Neuronal stem cell (in vitro differentiated cells): Measurements from ENCODE around the gene ANKMY1.

Source experiments
- DNase-seq: peaks from one replicate; pipeline ENCODE4 v3.0.0-alpha.2; 2013; ENCODE audit warnings: low spot score
- H2AFZ ChIP-seq: one replicate; pipeline ENCODE4 v1.6.1; 2013; ENCODE audit warnings: mild to moderate bottlenecking, low read length, inconsistent platforms
- H2AK5ac ChIP-seq: 2 replicates; pipeline ENCODE4 v1.6.1; 2013; ENCODE audit warnings: low read depth, mild to moderate bottlenecking, inconsistent platforms, low read length, moderate library complexity, mixed read lengths
- H2BK120ac ChIP-seq: 2 replicates; pipeline ENCODE4 v1.6.1; 2013; ENCODE audit warnings: low read depth, mild to moderate bottlenecking, inconsistent platforms, low read length, moderate library complexity, mixed read lengths
- H2BK12ac ChIP-seq: one replicate; pipeline ENCODE4 v1.6.1; 2013; ENCODE audit warnings: low read length, inconsistent platforms
- H2BK15ac ChIP-seq: 2 replicates; pipeline ENCODE4 v1.6.1; 2013; ENCODE audit warnings: mild to moderate bottlenecking, low read length, inconsistent platforms, mixed read lengths
- H2BK5ac ChIP-seq: one replicate; pipeline ENCODE4 v1.6.1; 2013; ENCODE audit warnings: inconsistent platforms, mild to moderate bottlenecking, low read length, moderate library complexity
- H3K14ac ChIP-seq: one replicate; pipeline ENCODE4 v1.6.1; 2013; ENCODE audit warnings: low read length, inconsistent platforms
- H3K18ac ChIP-seq: 2 replicates; pipeline ENCODE4 v1.6.1; 2013; ENCODE audit warnings: low read length, inconsistent platforms
- H3K23ac ChIP-seq: 2 replicates; pipeline ENCODE4 v1.6.1; 2013; ENCODE audit warnings: low read depth, mild to moderate bottlenecking, mixed read lengths, low read length, inconsistent platforms; ENCODE audit not compliant: poor library complexity
- H3K27ac ChIP-seq: replicated peaks from 3 replicates; pipeline ENCODE4 v1.5.1; 2013; ENCODE audit warnings: low read length, inconsistent platforms
- H3K27me3 ChIP-seq, 3 experiments: 2 replicates each; pipeline ENCODE4 v1.6.1; 2013; ENCODE audit warnings: low read length in 3 of 3, mild to moderate bottlenecking in 2 of 3, inconsistent platforms in 1 of 3, low read depth in 1 of 3, mixed read lengths in 1 of 3, moderate library complexity in 1 of 3; ENCODE audit not compliant: control insufficient read depth in 3 of 3, insufficient read depth in 3 of 3
- H3K36me3 ChIP-seq, 2 donors: replicated peaks in 1 of 2; 2 replicates each; pipeline ENCODE4 v1.6.1; 2013; ENCODE audit warnings: low read length in 2 of 2; ENCODE audit not compliant: control insufficient read depth in 2 of 2, insufficient read depth in 2 of 2
- H3K4ac ChIP-seq: 2 replicates; pipeline ENCODE4 v1.6.1; 2013; ENCODE audit warnings: inconsistent platforms, mild to moderate bottlenecking, low read length, moderate library complexity
- H3K4me1 ChIP-seq, 2 donors: 1 replicate in 1 of 2; 2 replicates in 1 of 2; pipeline ENCODE4 v1.6.1; 2013; ENCODE audit warnings: low read length in 2 of 2, low read depth in 1 of 2; ENCODE audit not compliant: control insufficient read depth in 2 of 2, insufficient read depth in 1 of 2
- H3K4me2 ChIP-seq: one replicate; pipeline ENCODE4 v1.6.1; 2013; ENCODE audit warnings: mild to moderate bottlenecking, low read length, inconsistent platforms; ENCODE audit not compliant: insufficient read depth, poor library complexity, severe bottlenecking
- H3K4me3 ChIP-seq, 2 donors: 2 replicates each; pipeline ENCODE4 v1.5.1; 2013; ENCODE audit warnings: low read length in 2 of 2, mild to moderate bottlenecking in 2 of 2, inconsistent platforms in 1 of 2, moderate library complexity in 1 of 2
- H3K79me1 ChIP-seq: one replicate; pipeline ENCODE4 v1.6.1; 2013; ENCODE audit warnings: low read depth, mild to moderate bottlenecking, inconsistent platforms, low read length, moderate library complexity
- H3K9ac ChIP-seq: one replicate; pipeline ENCODE4 v1.6.1; 2013; ENCODE audit warnings: mild to moderate bottlenecking, low read depth, low read length, inconsistent platforms; ENCODE audit not compliant: poor library complexity
- H3K9me3 ChIP-seq, 2 donors: replicated peaks in 1 of 2; 2 replicates each; pipeline versions ENCODE3 to v1.6.1; 2013; ENCODE audit warnings: low read length in 2 of 2, mild to moderate bottlenecking in 2 of 2, inconsistent platforms in 1 of 2, low read depth in 1 of 2, mixed read lengths in 1 of 2, moderate library complexity in 1 of 2; ENCODE audit not compliant: control insufficient read depth in 2 of 2, insufficient read depth in 1 of 2
- H4K8ac ChIP-seq: one replicate; pipeline ENCODE4 v1.6.1; 2013; ENCODE audit warnings: low read depth, mild to moderate bottlenecking, inconsistent platforms, low read length, moderate library complexity
- H4K91ac ChIP-seq: one replicate; pipeline ENCODE4 v1.6.1; 2013; ENCODE audit warnings: low read length, low read depth, mild to moderate bottlenecking, inconsistent platforms; ENCODE audit not compliant: poor library complexity
- WGBS, 2 donors: extraction: QIAGEN DNeasy Blood & Tissue Kit; methylation state at CpG; one replicate each; pipeline ENCODE4 v1.1.7; 2013; ENCODE audit warnings: missing lambda C conversion rate in 2 of 2, mixed read lengths in 1 of 2; ENCODE audit not compliant: insufficient read length in 2 of 2, insufficient replicate concordance in 1 of 2; ENCODE audit errors: extremely low coverage in 2 of 2; 5-methylcytosine and 5-hydroxymethylcytosine counted together

Gene ANKMY1

DNA sequence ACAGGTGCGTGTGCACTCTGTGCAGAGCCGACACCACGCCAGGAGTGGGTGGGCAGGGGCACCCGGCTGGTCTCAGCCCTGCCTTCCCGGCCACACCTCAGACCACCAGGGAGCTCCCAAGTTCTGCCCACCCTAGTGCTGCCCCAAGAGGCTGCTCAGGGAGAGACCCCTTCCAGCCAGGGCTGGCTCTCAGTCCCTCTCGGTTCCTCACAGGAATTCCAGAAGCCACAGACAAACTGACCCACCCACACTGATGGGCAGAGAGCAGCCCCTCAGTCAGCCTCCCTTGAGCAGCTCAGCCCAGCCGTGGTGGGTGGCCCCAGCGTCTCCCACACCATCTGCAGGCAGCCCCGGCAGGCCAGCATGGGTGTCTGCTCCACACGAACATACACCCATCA, 88.5 kb downstream of the ANKMY1 start:
- Histone ChIP-seq H2BK15ac (no peak overlapping the region), H2AFZ (no peak overlapping the region), H4K91ac (no peak overlapping the region), H2BK120ac (no peak overlapping the region), H2BK12ac (no peak overlapping the region), H3K27me3 (no peaks in the 10 kb centered on the region), H3K4me3 (no peak overlapping the region), H2AK5ac (no peak overlapping the region), H3K27ac (no peak overlapping the region), H3K4me1 (peaks cover 7 to 11% of the 10 kb centered on the region in 2 donors), H3K36me3 (peaks cover 22 to 24% of the 10 kb centered on the region in 2 donors), H3K23ac (peak overlapping the region; percentile 50), H3K14ac (peak overlapping the region; percentile 87), H3K4ac (no peak overlapping the region), H3K18ac (peak overlapping the region; percentile 62), H3K9me3 (peaks cover 3 to 10% of the 10 kb centered on the region in 2 donors), H3K79me1 (peaks cover 4% of the 10 kb centered on the region), H3K4me2 (no peak overlapping the region), H4K8ac (no peak overlapping the region), H3K9ac (peak overlapping the region; percentile 73), H2BK5ac (no peak overlapping the region)
- DNase-seq: no peak
- no CpG with 5 or more reads among the region's 10 CpGs for WGBS, 2 donors

DNA sequence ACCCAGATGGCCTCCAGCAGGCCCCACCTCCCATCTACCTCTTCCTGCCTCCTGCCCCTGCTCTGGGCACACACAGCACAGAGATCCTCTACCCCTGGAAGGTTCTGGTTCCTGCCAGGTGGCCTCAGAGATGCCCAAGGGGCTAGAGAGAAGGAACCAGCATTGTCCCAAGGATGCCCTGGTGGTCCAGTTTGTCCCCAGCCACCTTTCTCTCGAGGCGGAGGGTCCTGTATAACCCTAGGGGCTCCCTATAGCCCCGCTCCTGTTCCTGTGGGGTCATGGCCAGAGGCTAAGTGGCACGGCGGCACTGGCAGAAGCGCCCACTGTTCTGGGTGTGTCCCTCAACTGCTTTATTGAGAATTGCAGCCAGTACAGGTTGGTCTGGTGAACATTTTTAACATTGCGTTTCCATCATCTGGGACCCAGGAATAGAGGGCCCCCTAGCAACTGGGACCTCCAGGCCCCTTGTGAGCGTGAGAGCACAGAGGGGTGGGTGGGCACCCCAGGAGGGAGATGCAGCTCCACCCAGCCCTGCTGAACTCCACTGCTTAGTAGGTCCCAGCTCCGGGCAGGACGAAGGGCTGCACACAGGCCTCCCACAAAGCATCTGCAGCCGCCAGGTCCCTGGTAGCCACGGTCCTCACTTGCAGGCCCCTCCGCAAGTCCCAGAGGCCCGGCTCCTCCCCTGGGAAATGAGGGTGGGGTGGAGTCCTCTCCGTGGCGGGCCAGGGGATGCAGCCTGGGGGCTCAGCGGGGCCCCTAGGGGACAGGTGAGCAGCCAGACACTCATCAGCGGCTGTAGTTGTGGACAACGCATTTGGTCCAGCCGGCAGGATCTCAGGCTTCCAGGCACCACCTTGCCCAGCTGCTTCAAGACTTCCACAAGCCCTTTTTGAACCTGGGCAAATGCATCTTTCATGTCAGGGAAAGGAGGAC, 89.2 kb downstream of the ANKMY1 start:
- no peak overlapping the region for H2BK12ac ChIP-seq
- peak overlapping the region; percentile 27 for H2AK5ac ChIP-seq
- peaks cover 0 to 2% (median 0%) of the 10 kb centered on the region in 3 experiments for H3K27me3 ChIP-seq
- H3K27ac ChIP-seq: peak overlapping the region; percentile 22
- no CpG with 5 or more reads among the region's 20 CpGs for WGBS, 2 donors
- H2BK15ac ChIP-seq: no peak overlapping the region
- no peak overlapping the region for H3K4me2 ChIP-seq
- no peak overlapping the region for H3K4me3 ChIP-seq
- no peak for DNase-seq
- H3K9ac ChIP-seq: no peak overlapping the region
- H2BK5ac ChIP-seq: no peak overlapping the region
- no peak overlapping the region for H2AFZ ChIP-seq
- no peak overlapping the region for H4K91ac ChIP-seq
- H3K14ac ChIP-seq: no peak overlapping the region
- peaks cover 29 to 30% of the 10 kb centered on the region in 2 donors for H3K36me3 ChIP-seq
- peaks cover 7 to 11% of the 10 kb centered on the region in 2 donors for H3K4me1 ChIP-seq
- H3K79me1 ChIP-seq: peaks cover 10% of the 10 kb centered on the region
- H3K9me3 ChIP-seq: peaks cover 6 to 7% of the 10 kb centered on the region in 2 donors
- no peak overlapping the region for H2BK120ac ChIP-seq
- H4K8ac ChIP-seq: no peak overlapping the region
- H3K18ac ChIP-seq: peak overlapping the region; percentile 62
- H3K23ac ChIP-seq: no peak overlapping the region
- no peak overlapping the region for H3K4ac ChIP-seq

DNA sequence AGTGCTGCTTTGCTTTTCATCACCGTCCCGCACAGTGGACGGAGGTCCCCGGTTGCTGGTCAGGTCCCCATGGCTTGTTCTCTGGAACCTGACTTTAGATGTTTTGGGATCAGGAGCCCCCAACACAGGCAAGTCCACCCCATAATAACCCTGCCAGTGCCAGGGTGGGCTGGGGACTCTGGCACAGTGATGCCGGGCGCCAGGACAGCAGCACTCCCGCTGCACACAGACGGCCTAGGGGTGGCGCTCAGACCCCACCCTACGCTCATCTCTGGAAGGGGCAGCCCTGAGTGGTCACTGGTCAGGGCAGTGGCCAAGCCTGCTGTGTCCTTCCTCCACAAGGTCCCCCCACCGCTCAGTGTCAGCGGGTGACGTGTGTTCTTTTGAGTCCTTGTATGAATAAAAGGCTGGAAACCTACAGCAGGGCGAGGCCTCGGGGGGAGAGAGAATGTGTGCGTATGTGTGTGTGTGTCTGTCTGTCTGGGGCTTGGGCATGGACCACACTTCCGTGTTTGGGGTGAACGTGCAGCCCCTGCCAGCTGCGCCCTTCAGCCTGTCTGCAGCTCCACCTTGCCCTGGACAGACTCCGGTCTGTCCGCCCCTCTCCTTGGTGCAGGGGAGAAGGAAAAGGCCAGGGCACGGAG, 90.0 kb downstream of the ANKMY1 start:
- Histone ChIP-seq H3K4ac (no peak overlapping the region), H2BK120ac (no peak overlapping the region), H2BK5ac (peak overlapping the region; percentile 5), H4K8ac (no peak overlapping the region), H3K9ac (no peak overlapping the region), H2BK15ac (no peak overlapping the region), H3K27ac (peak overlapping the region; percentile 22), H3K23ac (no peak overlapping the region), H3K27me3 (peaks cover 0 to 2% (median 0%) of the 10 kb centered on the region in 3 experiments), H3K4me1 (peaks cover 7 to 11% of the 10 kb centered on the region in 2 donors), H2BK12ac (no peak overlapping the region), H3K18ac (peak overlapping the region; percentile 66), H3K4me2 (no peak overlapping the region), H4K91ac (no peak overlapping the region), H2AFZ (no peak overlapping the region), H2AK5ac (no peak overlapping the region), H3K36me3 (peaks cover 30 to 38% of the 10 kb centered on the region in 2 donors), H3K4me3 (no peak overlapping the region), H3K9me3 (peaks cover 4 to 6% of the 10 kb centered on the region in 2 donors), H3K79me1 (peaks cover 10% of the 10 kb centered on the region), H3K14ac (no peak overlapping the region)
- WGBS, 2 donors: no CpG with 5 or more reads among the region's 22 CpGs
- DNase-seq: no peak

DNA sequence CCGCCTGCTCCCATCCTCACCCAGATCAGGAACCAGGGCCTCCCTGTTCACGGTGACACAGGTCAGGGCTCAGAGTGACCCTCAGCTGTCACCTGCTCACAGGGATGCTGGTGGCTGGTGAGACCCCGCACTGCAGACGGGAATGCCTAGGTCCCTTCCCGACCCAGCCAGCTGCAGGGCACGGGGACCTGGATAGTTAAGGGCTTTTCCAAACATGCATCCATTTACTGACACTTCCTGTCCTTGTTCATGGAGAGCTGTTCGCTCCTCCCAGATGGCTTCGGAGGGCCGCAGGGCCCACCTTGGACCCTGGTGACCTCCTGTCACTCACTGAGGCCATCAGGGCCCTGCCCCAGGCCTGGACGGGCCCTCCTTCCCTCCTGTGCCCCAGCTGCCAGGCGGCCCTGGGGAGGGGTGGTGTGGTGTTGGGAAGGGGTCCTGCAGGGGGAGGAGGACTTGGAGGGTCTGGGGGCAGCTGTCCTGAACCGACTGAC, 90.6 kb downstream of the ANKMY1 start:
- Histone ChIP-seq H3K4me3 (no peak overlapping the region), H3K4me2 (no peak overlapping the region), H3K14ac (no peak overlapping the region), H3K23ac (peak overlapping the region; percentile 29), H3K9ac (no peak overlapping the region), H4K91ac (no peak overlapping the region), H3K4ac (no peak overlapping the region), H2BK15ac (no peak overlapping the region), H3K18ac (peak overlapping the region; percentile 66), H3K9me3 (peaks cover 3 to 6% of the 10 kb centered on the region in 2 donors), H2BK120ac (no peak overlapping the region), H2AK5ac (no peak overlapping the region), H3K4me1 (peaks cover 7 to 11% of the 10 kb centered on the region in 2 donors), H3K36me3 (peaks cover 35 to 44% of the 10 kb centered on the region in 2 donors), H2BK12ac (no peak overlapping the region), H3K27ac (no peak overlapping the region), H3K27me3 (peaks cover 0 to 2% (median 0%) of the 10 kb centered on the region in 3 experiments), H3K79me1 (peaks cover 12% of the 10 kb centered on the region), H2AFZ (no peak overlapping the region), H2BK5ac (peak overlapping the region; percentile 5), H4K8ac (no peak overlapping the region)
- WGBS, 2 donors: no CpG with 5 or more reads among the region's 12 CpGs
- no peak for DNase-seq
